HepG2 (cell line): ENCODE measurements around the gene HNF1B. TPM values are rescaled to one million over a fixed set of nuclear protein-coding genes. Genes with fewer than 3 reads are reported as not detected.

Source experiments
- ATAC-seq: fragments of 200-7000 bp; cut with Tn5 transposase; 3 replicates; pipeline ENCODE4 v1.9.1; 2020; ENCODE audit warnings: mild to moderate bottlenecking, moderate library complexity
- BruUV-seq: library from RNA; stranded (reverse); fragments of 400-500 nt; replicated peaks from 2 replicates; lab custom pipeline; 2021; lab: Mats Ljungman, UMichigan
- CTCF ChIA-PET: fragments of 300-600 bp; formaldehyde crosslinking; extraction: SDS; loops from one replicate; lab custom pipeline; 2021; ENCODE audit warnings: low total read pairs, inconsistent platforms, low intra/inter-chr PET ratio; lab: Yijun Ruan, JAX
- POLR2A ChIA-PET: fragments of 350-600 bp; sonication (Branson Sonifier 250); formaldehyde crosslinking; loops from one replicate; lab custom pipeline; 2020; ENCODE audit warnings: antibody characterized with exemption, inconsistent platforms; lab: Yijun Ruan, JAX
- DNase-seq: peaks from one replicate; pipeline ENCODE4 v3.0.0-alpha.2; 2015; ENCODE audit warnings: low spot score
- FAIRE-seq: peaks from 3 replicates; lab custom pipeline; 2011; peaks lifted over from hg19 to GRCh38; lab: Jason Lieb, UNC
- H2AFZ ChIP-seq: one replicate; pipeline ENCODE4 v1.6.1; 2011; ENCODE audit warnings: low read length, inconsistent platforms
- H3K27ac ChIP-seq: fragments of 300-600 bp; 3 replicates; pipeline ENCODE4 v1.8.0; 2011; ENCODE audit warnings: mixed run types, mild to moderate bottlenecking, mixed read lengths, low read length, inconsistent platforms; ENCODE audit not compliant: insufficient read depth; ENCODE audit errors: extremely low read length
- H3K27me3 ChIP-seq, 2 experiments: fragments of 200-600 bp in 1 of 2; 2 replicates in 1 of 2; 3 replicates in 1 of 2; pipeline versions ENCODE4 v1.6.0 to v1.8.0; 2011; ENCODE audit warnings: low read length in 2 of 2, mild to moderate bottlenecking in 2 of 2, moderate library complexity in 2 of 2, inconsistent platforms in 1 of 2; ENCODE audit not compliant: insufficient read depth in 2 of 2, control insufficient read depth in 1 of 2
- H3K36me3 ChIP-seq, 2 experiments: fragments of 200-600 bp in 1 of 2; replicated peaks in 1 of 2; 2 replicates in 1 of 2; 3 replicates in 1 of 2; pipeline versions ENCODE4 v1.5.1 to v1.8.0; 2011; ENCODE audit warnings: low read length in 2 of 2, inconsistent platforms in 1 of 2; ENCODE audit not compliant: insufficient read depth in 2 of 2, control insufficient read depth in 1 of 2
- H3K4me1 ChIP-seq: 2 replicates; pipeline ENCODE4 v1.5.1; 2012; ENCODE audit warnings: low read length, inconsistent platforms; ENCODE audit not compliant: insufficient read depth
- H3K4me2 ChIP-seq: 2 replicates; pipeline ENCODE4 v1.6.0; 2011; ENCODE audit warnings: low read depth, low read length, inconsistent platforms
- H3K4me3 ChIP-seq, 3 experiments: fragments of 200-600 bp in 1 of 3; sonication (generic), shearing (Covaris generic) in 1 of 3; replicated peaks in 1 of 3; 2 replicates each; pipeline ENCODE4 v1.5.1; 2011 to 2016; ENCODE audit warnings: low read length in 3 of 3, inconsistent platforms in 2 of 3, low read depth in 2 of 3, mild to moderate bottlenecking in 2 of 3, control low read depth in 1 of 3, mixed read lengths in 1 of 3; ENCODE audit not compliant: insufficient read depth in 1 of 3
- H3K79me2 ChIP-seq: one replicate; pipeline ENCODE4 v1.6.1; 2011; ENCODE audit warnings: low read length, inconsistent platforms; ENCODE audit not compliant: insufficient read depth
- H3K9ac ChIP-seq: 2 replicates; pipeline ENCODE4 v1.6.0; 2011; ENCODE audit warnings: mild to moderate bottlenecking, low read depth, low read length, inconsistent platforms; ENCODE audit not compliant: insufficient read depth
- H3K9me3 ChIP-seq: 2 replicates; pipeline ENCODE4 v1.5.1; 2012; ENCODE audit warnings: mild to moderate bottlenecking, low read length
- H4K20me1 ChIP-seq: 2 replicates; pipeline ENCODE4 v1.6.0; 2011; ENCODE audit warnings: inconsistent platforms, mild to moderate bottlenecking, low read length, moderate library complexity; ENCODE audit not compliant: insufficient read depth
- FOXK1 ChIP-seq: sonication (generic); formaldehyde crosslinking; IDR thresholded peaks from 2 replicates; pipeline ENCODE4 v1.4.0; 2020; ENCODE audit warnings: low read depth, missing genetic modification reagents, borderline replicate concordance
- HOXA5 ChIP-seq: sonication (generic); formaldehyde crosslinking; IDR thresholded peaks from 2 replicates; pipeline ENCODE4 v1.4.0; 2020; ENCODE audit warnings: missing genetic modification reagents
- NR2C2 ChIP-seq: sonication (generic); formaldehyde crosslinking; IDR thresholded peaks from 2 replicates; pipeline ENCODE4 v1.4.0; 2020; ENCODE audit warnings: missing genetic modification reagents, mild to moderate bottlenecking, moderate library complexity, borderline replicate concordance
- NR2F2 ChIP-seq: IDR thresholded peaks from 2 replicates; pipeline ENCODE4 v1.6.1; 2012; ENCODE audit warnings: low read depth, inconsistent platforms, borderline replicate concordance
- SMAD3 ChIP-seq: sonication (generic); formaldehyde crosslinking; IDR thresholded peaks from 2 replicates; pipeline ENCODE4 v1.4.0; 2020; ENCODE audit warnings: missing genetic modification reagents
- SSRP1 ChIP-seq: IDR thresholded peaks from 2 replicates; pipeline ENCODE4 v1.6.1; 2016; ENCODE audit warnings: control low read depth
- STAG1 ChIP-seq: sonication (generic); formaldehyde crosslinking; IDR thresholded peaks from 2 replicates; pipeline ENCODE4 v1.4.0; 2020; ENCODE audit warnings: missing genetic modification reagents
- ZBTB21 ChIP-seq: sonication (generic); formaldehyde crosslinking; IDR thresholded peaks from 2 replicates; pipeline ENCODE4 v1.4.0; 2020; ENCODE audit warnings: missing genetic modification reagents
- ZC3H4 ChIP-seq: sonication (generic); formaldehyde crosslinking; IDR thresholded peaks from 2 replicates; pipeline ENCODE4 v1.4.0; 2020; ENCODE audit warnings: missing genetic modification reagents, borderline replicate concordance
- ZNF572 ChIP-seq: sonication (generic); formaldehyde crosslinking; IDR thresholded peaks from 2 replicates; pipeline ENCODE4 v1.5.1; 2020; ENCODE audit warnings: mild to moderate bottlenecking, missing genetic modification reagents
- ZNF614 ChIP-seq: IDR thresholded peaks from 2 replicates; pipeline ENCODE4 v1.6.1; 2018; ENCODE audit warnings: missing biosample characterization, missing genetic modification reagents, inconsistent platforms, borderline replicate concordance
- WGBS: methylation state at CpG from one replicate; pipeline ENCODE4 v1.1.6; 2017; ENCODE audit warnings: low lambda C conversion rate; 5-methylcytosine and 5-hydroxymethylcytosine counted together
- in situ Hi-C: cut with HindIII; loops from 2 replicates; pipeline ENCODE4 v1.10.0; 2017; ENCODE audit warnings: low pct_unique_long_range_greater_than_20kb; ENCODE audit not compliant: extremely low pct_ligation_motif_present
- intact Hi-C: fragments of 100-400 bp; cut with micrococcal nuclease; formaldehyde crosslinking; loops from one replicate; pipeline ENCODE4 v1.10.0; 2022; ENCODE audit not compliant: unreplicated experiment
- polyA plus RNA-seq, 8 experiments: library from polyadenylated mRNA; depleted of rRNA in 3 of 8; stranded (reverse) in 7 of 8; unstranded in 1 of 8; fragments of >200 nt; fragmentation: Illumina TruSeq in 4 of 8; extraction: Trizol in 4 of 8; gene quantifications; 2 replicates each; pipeline versions ENCODE4 v1.2.1 to v1.2.3, GENCODE V29; 2011 to 2016; ENCODE audit warnings: low read depth in 4 of 8, missing spikeins in 1 of 8, mixed read lengths in 1 of 8; ENCODE audit not compliant: insufficient read depth in 1 of 8
- total RNA-seq, 5 experiments: library from RNA; depleted of rRNA; stranded (reverse); fragments of >200 nt; fragmentation: Illumina TruSeq; extraction: Trizol; gene quantifications; 2 replicates each; pipeline ENCODE4 v1.2.3, GENCODE V29; 2016; ENCODE audit warnings: low read depth in 1 of 5
- TF ChIP-seq, protein P1 (sequence below): sonication (generic); formaldehyde crosslinking; IDR thresholded peaks from 2 replicates; pipeline ENCODE4 v1.4.0; 2020; ENCODE audit warnings: missing genetic modification reagents, borderline replicate concordance
- TF ChIP-seq, protein P2 (sequence below): sonication (generic); formaldehyde crosslinking; IDR thresholded peaks from 2 replicates; pipeline ENCODE4 v1.8.0; 2022; ENCODE audit warnings: missing genetic modification reagents, mild to moderate bottlenecking, moderate library complexity, borderline replicate concordance
- TF ChIP-seq, protein P3 (sequence below): sonication (generic); formaldehyde crosslinking; IDR thresholded peaks from 2 replicates; pipeline ENCODE4 v1.5.1; 2020; ENCODE audit warnings: missing genetic modification reagents, mild to moderate bottlenecking, borderline replicate concordance

HNF1B gene
- total and polyA plus RNA-seq, 2 of the 13 experiments (the other 11 are each of a cell fraction or from before 2014, with no cell fraction given): 1.9 to 5.3 TPM

DNA sequence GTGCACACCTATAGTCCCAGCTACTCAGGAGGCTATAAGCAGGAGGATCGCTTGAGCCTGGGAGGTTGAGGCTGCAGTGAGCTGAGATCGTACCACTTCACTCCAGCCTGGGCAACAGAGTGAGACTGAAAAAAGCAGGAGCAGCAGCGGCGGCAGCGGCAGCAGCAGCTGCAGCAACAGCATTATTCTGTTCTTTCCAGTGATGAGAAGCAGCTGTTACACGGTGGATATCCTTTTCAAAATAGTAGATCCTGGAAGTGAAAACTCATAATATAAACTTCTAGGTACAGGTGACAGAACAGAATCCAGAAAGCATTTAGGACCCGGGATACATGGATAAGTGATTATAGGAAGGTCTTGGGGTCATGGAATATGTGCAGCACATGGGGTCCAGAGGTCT is 17.8 kb upstream of the HNF1B start (continued):
- TF ChIP-seq ZC3H4 (CRISPR knock-in tag) (no peak), NR2F2 (no peak), FOXK1 (CRISPR knock-in tag) (no peak), ZNF572 (no peak)

DNA sequence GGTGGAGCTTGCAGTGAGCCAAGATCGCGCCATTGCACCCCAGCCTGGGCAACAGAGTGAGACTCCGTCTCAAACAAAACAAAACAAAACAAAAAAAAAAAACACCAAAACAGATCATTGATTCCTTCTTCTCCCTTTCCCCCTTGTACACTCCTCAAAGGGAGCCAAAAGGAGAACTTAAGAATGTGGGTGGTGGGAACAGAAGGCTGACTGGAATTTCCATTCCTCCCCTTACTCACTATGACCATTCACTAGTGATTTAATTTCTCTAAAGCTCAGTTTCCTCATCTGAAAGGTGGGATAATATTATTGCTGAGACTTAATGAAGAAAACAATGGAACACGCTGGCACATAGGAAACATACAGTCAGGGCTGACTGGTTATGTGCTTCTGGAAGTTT is 17.1 kb upstream of the HNF1B start:
- in situ Hi-C loops (no loop called here), intact Hi-C loops (no loop called here)
- no TSS peak for BruUV-seq
- Histone ChIP-seq H3K9me3 (no peaks in the 10 kb centered on the region), H3K27me3 (peaks cover 0 to 12% of the 10 kb centered on the region in 2 experiments; a peak in 2 of 5 replicates), H3K4me2 (no peak overlapping the region), H2AFZ (no peak overlapping the region), H3K79me2 (no peaks in the 10 kb centered on the region), H3K9ac (no peak overlapping the region), H3K4me1 (peaks cover 69% of the 10 kb centered on the region), H3K36me3 (no peaks in the 10 kb centered on the region), H3K4me3 (no peak overlapping the region), H3K27ac (no peak overlapping the region), H4K20me1 (no peaks in the 10 kb centered on the region)
- CTCF ChIA-PET: no interaction called here
- 87% methylated on average over 4 of the region's 4 CpGs for WGBS
- no peak for FAIRE-seq
- DNase-seq: no peak
- POLR2A ChIA-PET: no interaction called here
- no peak for ATAC-seq
- no peak for TF ChIP-seq SSRP1 (CRISPR knock-in tag)
- TF ChIP-seq, protein P1, sequence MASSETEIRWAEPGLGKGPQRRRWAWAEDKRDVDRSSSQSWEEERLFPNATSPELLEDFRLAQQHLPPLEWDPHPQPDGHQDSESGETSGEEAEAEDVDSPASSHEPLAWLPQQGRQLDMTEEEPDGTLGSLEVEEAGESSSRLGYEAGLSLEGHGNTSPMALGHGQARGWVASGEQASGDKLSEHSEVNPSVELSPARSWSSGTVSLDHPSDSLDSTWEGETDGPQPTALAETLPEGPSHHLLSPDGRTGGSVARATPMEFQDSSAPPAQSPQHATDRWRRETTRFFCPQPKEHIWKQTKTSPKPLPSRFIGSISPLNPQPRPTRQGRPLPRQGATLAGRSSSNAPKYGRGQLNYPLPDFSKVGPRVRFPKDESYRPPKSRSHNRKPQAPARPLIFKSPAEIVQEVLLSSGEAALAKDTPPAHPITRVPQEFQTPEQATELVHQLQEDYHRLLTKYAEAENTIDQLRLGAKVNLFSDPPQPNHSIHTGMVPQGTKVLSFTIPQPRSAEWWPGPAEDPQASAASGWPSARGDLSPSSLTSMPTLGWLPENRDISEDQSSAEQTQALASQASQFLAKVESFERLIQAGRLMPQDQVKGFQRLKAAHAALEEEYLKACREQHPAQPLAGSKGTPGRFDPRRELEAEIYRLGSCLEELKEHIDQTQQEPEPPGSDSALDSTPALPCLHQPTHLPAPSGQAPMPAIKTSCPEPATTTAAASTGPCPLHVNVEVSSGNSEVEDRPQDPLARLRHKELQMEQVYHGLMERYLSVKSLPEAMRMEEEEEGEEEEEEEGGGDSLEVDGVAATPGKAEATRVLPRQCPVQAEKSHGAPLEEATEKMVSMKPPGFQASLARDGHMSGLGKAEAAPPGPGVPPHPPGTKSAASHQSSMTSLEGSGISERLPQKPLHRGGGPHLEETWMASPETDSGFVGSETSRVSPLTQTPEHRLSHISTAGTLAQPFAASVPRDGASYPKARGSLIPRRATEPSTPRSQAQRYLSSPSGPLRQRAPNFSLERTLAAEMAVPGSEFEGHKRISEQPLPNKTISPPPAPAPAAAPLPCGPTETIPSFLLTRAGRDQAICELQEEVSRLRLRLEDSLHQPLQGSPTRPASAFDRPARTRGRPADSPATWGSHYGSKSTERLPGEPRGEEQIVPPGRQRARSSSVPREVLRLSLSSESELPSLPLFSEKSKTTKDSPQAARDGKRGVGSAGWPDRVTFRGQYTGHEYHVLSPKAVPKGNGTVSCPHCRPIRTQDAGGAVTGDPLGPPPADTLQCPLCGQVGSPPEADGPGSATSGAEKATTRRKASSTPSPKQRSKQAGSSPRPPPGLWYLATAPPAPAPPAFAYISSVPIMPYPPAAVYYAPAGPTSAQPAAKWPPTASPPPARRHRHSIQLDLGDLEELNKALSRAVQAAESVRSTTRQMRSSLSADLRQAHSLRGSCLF (CRISPR knock-in tag): no peak
- TF ChIP-seq, protein P2, sequence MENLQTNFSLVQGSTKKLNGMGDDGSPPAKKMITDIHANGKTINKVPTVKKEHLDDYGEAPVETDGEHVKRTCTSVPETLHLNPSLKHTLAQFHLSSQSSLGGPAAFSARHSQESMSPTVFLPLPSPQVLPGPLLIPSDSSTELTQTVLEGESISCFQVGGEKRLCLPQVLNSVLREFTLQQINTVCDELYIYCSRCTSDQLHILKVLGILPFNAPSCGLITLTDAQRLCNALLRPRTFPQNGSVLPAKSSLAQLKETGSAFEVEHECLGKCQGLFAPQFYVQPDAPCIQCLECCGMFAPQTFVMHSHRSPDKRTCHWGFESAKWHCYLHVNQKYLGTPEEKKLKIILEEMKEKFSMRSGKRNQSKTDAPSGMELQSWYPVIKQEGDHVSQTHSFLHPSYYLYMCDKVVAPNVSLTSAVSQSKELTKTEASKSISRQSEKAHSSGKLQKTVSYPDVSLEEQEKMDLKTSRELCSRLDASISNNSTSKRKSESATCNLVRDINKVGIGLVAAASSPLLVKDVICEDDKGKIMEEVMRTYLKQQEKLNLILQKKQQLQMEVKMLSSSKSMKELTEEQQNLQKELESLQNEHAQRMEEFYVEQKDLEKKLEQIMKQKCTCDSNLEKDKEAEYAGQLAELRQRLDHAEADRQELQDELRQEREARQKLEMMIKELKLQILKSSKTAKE: no peak
- TF ChIP-seq, protein P3, sequence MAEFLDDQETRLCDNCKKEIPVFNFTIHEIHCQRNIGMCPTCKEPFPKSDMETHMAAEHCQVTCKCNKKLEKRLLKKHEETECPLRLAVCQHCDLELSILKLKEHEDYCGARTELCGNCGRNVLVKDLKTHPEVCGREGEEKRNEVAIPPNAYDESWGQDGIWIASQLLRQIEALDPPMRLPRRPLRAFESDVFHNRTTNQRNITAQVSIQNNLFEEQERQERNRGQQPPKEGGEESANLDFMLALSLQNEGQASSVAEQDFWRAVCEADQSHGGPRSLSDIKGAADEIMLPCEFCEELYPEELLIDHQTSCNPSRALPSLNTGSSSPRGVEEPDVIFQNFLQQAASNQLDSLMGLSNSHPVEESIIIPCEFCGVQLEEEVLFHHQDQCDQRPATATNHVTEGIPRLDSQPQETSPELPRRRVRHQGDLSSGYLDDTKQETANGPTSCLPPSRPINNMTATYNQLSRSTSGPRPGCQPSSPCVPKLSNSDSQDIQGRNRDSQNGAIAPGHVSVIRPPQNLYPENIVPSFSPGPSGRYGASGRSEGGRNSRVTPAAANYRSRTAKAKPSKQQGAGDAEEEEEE (CRISPR knock-in tag): no peak
- TF ChIP-seq ZBTB21 (CRISPR knock-in tag): no peak
- no peak for TF ChIP-seq NR2C2
- no peak for TF ChIP-seq STAG1 (CRISPR knock-in tag)
- TF ChIP-seq SMAD3 (CRISPR knock-in tag): no peak
- TF ChIP-seq HOXA5 (CRISPR knock-in tag): no peak
- no peak for TF ChIP-seq ZNF614 (CRISPR knock-in tag)
